Skeletal muscle cell (primary cell): ENCODE results near the gene SCAPER.

Experiments used
- DNase-seq: peaks from one replicate; pipeline ENCODE4 v3.0.0-alpha.2; 2010; ENCODE audit warnings: low read depth
- H3K4me3 ChIP-seq: 2 replicates; pipeline ENCODE4 v1.5.1; 2011; ENCODE audit warnings: low read depth, mild to moderate bottlenecking, control low read depth, low read length, moderate library complexity

Gene SCAPER

DNA sequence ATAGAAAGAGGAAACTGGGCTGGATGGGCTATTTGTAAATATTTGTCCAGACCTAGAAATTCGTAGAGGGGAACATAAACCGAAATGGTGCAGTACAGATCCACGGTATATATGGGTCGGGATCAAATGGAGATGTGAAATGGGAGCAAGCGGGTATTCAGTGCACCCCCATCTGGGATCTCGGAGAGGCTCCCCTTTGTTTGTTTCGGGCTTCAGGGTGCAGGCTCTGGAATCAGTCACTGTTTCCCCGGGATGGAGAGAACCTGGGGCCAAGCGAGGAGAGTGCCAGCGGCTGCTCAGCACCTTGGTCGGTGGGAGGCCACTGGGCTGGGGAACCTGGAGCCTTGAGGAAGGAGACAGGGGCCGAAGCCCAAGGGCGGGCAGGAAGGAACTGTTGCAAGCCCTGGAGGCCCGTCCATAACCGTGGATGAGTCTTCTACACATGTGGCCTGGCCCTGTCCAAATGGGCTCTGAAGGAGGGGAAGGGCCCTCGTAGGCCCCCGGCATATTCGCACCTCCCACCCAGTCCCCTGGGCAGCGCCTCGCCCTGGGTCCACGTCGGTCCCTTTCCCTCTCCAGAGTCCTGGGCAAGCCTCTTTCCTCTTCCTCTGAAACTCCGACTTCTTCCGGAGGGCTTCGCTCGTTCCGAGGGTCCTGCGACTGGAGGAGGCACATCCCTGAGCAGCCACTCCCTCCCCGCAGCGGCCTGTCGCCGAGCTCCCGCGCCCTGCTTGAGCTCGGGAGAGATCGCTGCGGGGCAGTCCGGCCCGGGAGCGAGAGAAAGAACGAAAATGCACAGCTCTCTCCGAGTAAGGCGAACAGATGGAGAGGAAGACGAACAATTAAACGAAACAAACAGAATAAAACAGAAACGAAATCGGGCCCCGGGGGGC, 565.6 kb downstream of the SCAPER start:
- DNase-seq, result no peak
- peak overlapping the region; percentile 18 for H3K4me3 ChIP-seq

DNA sequence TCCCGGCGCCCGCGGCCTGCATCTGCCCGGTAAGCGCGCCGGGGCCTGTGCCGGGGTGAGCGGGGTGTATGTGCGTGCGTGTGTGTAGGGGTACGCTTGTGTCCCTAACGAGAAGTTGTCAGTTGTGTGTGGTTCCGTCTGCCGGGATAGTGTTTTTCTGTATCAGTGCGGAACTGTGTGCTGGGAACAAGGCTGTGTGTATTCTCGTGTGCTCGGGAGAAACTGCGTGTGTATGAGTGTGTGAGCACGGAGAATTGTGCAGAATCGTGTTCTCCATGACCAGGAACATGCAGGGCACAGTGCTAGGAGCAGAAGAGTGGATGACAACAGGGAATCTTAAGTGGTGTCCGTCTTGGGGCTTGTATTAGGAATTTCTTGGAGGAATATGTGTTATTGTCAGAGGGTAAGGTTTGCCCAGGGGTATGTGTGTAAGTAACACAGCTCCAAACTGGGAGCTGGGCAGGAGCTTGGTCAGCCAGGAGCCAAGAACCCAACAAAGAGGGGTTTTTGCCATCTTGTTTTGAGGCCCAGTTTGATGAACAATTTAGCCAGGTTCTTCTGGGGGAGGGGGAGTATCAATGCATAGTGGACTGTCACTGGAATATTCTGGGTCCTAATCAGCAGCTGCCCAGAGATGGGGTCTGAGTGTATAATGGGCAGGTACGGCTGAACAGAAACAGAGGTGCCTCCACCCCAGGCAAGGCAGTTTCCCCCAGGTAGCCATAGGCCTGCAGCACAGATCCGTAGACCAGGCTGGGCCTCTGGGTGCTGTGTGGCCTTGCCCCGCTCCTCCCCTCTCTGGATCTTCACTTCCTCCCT, 566.4 kb downstream of the SCAPER start:
- no peak for DNase-seq
- no peak overlapping the region for H3K4me3 ChIP-seq

DNA sequence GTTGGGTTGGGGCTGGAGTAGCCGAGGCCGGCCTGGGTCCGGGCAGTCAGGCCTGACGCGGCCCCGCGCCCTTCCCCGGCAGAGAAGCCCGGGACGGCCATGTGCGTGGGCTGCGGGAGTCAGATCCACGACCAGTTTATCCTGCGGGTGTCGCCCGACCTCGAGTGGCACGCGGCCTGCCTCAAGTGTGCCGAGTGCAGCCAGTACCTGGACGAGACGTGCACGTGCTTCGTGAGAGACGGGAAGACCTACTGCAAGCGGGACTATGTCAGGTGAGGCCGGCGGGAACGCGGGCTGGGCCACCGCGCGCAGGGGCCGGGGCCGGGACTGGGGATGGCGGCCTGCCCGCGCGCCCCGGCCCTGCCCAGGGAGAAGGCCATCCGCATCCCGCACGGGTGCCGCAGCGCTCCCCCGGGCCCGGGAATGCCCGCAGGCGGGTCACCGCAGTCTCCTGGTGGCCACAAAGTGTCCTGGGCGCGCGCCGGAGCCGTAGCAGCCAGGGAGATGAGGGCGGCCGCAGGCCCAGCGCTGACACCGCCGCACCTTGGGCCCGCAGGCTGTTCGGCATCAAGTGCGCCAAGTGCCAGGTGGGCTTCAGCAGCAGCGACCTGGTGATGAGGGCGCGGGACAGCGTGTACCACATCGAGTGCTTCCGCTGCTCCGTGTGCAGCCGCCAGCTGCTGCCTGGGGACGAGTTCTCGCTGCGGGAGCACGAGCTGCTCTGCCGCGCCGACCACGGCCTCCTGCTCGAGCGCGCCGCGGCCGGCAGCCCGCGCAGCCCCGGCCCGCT, 567.2 kb downstream of the SCAPER start:
- no peak for DNase-seq
- H3K4me3 ChIP-seq, result peak overlapping the region; percentile 41

DNA sequence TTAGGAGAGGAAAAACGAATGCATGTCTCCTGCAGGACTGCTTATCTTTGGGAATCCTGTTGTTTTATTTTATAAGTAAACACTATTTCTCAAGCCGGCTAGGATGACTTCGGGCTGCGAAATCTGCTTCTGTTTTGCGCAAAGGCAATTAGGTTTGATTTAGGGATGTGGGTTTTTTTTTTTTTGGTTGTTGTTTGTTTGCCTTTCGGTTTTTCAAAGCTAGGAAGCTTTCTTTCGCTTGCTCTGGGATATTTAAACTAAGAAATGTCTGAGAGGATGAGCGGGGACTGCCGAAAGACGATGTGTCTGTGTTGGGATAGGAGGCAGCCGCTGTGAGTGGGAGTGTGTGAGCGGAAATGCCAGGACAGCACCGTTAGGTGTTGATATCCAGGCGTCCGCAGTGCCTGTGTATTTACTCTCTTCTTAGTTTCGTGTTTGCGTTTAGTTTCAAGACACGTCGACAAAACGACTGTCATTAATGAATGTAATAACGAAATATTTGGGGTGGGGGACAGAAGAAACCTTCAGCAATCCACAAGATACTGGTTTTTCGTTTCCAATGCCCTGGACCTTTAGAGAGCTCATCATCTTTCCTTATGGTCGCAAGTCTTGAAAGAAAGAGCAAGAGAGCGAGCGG, 568.0 kb downstream of the SCAPER start:
- no peak for DNase-seq
- peak overlapping the region; percentile 41 for H3K4me3 ChIP-seq

DNA sequence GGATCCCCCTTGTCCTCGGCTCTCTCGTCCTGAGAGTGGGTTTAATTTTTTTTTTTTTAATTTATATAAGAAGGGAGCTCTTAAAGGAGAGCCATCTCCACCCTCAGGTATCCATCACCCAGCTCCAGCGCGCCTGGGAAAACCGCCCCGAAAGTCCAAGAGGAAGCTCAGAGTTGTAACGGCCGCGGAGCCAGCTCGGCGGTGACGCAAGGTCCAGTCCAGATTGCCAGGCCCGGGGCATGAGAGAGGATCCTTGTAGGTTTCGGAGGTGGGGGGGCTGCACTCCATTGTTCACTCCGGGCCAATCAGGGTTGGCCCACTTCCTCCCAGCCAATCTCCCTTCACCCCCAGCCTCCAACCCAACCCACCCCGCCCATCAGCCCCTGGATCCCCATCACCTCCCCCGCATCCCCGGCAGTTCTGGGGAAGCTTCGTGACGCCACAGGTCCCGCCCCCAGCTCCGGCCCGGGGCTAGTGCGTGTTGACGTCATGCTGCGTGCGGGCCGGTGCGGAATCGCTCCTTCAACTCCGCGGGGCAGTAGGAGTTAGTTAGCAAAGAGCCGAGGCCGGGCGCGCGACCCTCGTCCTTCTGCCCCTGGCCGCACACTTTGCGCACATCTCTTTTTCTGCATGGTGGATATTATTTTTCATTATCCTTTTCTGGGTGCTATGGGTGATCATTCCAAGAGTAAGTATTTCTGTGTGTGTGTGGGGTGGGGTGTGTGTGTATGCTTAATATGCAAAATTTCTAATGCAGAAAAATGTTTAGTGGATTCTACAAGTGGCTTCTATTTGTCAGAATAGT, 568.7 kb downstream of the SCAPER start, which contains the start of gene ISL2:
TSS of gene ISL2 (plus strand) at position 520 of the 805 bp plus-strand sequence. CDS start at position 631, 111 bp downstream.
- DNase-seq, result peak; percentile 48
- H3K4me3 ChIP-seq, result peak within 1 kb of the TSS; percentile 41

DNA sequence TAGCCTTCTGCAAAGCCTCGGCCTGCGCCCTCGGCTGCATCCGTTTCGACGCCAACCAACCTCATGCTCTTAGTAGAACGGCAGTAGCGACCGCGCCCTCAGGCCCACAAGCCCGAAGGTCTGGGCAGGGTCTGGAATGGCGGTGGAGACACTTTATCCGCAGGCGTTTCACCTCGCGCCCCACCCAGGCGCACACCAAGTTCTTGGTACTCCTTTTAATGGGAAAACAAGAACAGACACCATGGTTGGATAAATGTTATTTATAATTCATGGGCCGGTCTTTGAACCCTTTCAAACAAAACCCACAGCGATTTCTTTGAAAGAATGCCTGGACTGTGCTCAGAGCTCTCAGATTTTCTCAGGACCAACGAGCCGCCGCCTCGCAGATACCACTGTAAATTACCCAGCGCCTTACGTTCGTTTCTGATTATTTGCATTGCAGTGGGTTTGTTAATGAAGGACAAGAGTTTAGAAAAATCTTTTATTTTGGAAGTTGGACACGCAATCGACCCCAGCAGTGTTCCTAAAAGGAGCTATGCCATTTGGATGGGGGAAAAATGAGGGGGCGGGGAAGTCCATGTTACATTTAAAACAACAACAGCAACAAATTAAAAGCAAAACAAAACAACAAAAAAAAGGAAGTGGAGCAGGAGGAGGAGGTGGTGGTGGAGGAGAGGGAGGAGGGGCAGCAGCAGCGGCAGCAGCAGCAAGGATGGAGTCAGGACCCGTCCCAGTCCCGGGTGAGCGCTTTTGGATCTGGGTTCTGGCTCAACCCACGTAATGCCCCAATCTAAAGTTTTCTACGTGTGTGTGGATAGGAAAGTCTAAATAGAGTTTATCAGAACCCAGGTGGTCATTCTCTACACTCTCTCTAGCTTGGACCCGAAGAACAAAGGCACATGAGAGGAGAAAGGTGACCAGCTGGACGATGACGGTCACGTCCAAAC, 569.6 kb downstream of the SCAPER start:
- DNase-seq, result no peak

DNA sequence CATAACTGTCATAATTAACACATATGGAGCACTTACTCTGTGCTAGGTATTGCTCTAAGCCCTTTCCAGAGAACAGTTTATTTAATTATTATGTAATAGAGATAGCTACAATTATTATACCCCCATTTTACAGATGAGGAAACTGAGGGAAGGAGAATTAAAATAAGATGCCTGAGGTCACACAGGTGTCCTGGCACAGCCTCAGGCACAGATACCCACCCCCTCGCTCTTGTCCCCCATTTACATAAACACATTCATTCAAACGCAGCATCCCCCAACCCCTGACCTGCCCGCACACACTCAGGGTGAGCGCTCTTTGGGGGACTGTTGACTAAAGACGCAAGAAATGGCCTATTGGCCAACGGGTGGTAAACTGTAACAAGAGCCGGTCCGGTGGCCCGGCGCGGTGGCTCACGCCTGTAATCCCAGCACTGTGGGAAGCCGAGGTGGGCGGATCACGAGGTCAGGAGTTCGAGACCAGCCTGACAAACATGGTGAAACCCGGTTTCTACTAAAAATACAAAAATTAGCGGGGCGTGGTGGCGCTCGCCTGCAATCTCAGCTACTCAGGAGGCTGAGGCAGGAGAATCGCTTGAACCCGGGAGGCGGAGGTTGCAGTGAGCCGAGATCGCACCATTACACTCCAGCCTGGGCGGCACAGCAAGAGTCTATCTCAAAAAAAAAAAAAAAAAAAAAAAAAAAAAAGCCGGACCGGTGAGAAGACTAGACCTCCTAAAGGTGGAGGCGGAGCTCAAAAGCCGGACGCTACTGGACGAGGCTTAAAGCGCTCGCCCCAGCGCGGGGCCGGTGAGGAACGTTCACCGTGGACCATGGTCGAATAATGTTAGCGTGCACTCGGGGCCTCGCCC, 570.5 kb downstream of the SCAPER start:
- no peak for DNase-seq
- no peak overlapping the region for H3K4me3 ChIP-seq

More for the DNA sequence above, 569.6 kb downstream of the SCAPER start:
- peak overlapping the region; percentile 41 for H3K4me3 ChIP-seq

DNA sequence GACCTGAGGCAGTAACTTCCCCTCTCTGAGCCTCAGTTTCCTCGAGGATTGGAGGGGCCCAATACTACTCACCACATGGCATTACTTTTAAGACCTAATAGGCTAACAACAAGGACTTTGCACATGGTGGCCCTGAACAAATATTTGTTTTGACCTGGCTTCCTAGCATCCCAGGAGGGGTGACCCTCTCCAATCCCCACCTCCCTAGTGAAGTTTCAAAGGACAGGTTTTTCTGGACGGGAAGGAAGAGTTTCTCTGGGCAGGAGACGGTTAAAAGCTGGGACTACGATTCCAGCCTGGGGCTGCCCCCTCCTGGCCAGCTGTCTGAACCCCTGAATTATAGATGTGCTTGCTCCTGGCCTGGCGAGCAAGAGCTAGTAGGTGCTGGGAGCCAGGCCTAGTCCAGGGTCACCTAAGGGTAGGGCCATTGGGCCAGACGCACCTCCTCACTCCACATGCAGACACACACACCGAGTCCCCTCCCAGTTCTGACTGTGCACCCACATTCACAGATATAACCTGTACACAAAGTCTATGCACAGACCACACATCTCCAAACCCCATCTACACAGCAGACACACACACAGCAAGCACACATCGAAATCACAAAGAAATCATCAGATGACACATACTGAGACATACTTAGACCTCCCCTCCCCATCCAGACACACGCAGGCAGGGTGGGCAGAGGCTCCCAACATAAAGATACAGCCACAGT, 571.3 kb downstream of the SCAPER start:
- DNase-seq, result no peak
- no peak overlapping the region for H3K4me3 ChIP-seq

DNA sequence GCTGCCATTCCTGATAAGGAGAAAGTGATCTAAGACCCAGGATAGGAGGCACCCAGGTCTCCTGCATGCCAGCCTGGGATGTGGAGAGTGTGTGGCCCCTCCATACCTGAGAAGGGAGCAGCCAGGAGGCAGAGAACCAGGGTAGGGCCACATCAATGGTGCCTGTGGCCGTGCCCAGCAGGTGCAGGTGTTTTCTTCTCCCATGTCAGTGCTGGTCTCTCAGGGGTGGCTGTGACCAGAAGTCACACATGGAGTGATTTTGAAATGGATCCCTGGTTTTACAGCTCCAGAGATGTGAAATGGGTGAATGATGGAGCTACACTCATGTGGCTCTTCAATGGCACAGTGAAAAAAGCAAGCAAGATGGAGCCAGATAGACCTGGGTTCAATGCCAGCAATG, 571.8 kb downstream of the SCAPER start:
- H3K4me3 ChIP-seq, result no peak overlapping the region
- DNase-seq, result no peak

DNA sequence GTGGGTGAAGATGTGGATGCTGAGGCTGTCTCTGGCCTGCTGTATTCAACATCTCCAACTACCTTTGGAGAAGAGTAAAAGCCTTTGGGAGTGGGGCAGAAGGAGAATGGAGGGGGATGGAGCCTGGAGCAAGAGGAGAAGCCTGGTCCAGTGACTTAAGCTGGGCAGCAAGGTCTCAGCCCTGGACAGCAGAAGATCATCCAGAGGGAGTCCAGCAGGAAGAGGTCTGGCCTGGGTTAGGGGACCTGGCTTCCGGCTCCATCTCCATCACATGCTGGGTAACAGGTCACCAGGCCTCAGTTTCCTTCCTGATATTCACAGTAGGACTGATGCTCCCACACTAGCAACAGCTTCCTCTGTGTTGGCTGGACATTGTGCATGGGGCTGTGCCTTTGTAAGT, 572.3 kb downstream of the SCAPER start:
- DNase-seq, result no peak
- H3K4me3 ChIP-seq, result no peak overlapping the region

DNA sequence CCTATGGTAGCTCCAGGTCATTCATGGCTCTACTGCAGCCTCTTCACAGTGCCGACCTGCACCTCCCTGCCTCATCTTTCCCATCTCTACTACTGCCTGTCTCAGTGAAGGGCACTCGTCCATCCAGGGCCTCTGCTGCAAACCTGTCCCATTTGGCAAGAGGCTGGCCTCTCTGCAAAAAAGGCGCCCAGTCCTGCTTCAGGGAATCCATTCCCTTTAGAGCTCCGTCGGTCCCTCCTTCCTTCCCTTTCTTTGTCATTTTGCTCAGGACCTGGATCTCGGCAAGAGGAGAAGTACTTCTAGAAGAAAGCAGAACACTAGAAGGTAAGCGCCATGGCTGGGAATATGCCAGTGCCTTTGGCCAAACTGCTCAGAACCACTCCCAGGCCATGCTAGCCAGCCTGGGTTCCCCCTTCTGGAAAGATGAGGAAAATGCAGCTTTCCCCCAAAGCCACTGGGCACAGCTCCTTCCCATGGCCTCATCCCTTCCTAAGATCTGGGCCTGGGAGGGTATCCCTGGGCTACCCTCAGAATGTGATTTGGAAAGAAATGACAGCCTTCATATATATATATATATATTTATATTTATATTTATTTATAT, 575.0 kb downstream of the SCAPER start:
- no peak for DNase-seq
- H3K4me3 ChIP-seq, result no peak overlapping the region

DNA sequence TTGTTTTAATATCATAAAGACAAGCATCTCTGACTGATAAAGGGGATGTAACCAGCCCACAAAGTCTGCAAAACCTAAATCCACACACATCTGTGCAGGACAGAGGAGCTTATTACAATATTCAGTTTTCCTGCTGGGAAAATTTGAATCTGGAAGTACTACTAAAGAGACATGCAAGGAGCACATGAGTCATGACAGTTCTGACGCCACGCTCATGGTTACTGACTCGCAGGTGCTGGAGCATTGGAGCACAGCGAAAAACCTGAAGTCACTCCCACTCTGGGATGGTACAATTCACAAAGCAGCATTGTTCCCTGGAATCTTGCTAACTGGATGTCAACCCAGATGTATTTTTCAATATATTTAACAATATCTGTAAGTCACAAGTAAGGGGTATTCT, 576.2 kb downstream of the SCAPER start:
- DNase-seq, result no peak

DNA sequence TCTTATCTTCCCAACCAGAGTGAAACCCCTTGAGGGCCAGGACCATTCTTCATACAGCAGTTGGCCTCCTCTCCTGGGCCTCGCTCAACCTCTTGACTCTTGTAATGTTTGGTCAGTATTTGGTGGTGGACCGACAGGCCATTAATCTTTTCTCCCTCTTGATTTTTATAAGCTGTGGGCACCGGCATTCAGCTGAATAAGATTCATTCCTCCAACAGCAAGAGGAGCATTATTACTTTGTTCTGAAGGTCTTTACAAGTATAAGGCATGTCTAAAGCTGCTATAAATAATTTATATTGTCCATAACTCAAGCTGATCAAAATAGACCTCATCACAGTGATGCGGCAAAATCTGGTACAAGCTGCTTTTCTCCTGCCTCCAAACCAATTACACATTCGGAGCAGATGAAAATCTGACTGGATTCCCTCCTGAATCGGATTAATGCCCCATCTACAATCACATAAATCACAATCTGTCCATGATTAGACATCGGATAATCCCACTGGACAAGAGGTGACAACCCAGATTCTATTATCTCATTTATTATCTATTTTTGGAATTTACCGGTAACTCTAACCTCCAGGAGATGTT, 576.9 kb downstream of the SCAPER start:
- no peak overlapping the region for H3K4me3 ChIP-seq
- no peak for DNase-seq

More for the DNA sequence above, 576.2 kb downstream of the SCAPER start:
- H3K4me3 ChIP-seq, result no peak overlapping the region

DNA sequence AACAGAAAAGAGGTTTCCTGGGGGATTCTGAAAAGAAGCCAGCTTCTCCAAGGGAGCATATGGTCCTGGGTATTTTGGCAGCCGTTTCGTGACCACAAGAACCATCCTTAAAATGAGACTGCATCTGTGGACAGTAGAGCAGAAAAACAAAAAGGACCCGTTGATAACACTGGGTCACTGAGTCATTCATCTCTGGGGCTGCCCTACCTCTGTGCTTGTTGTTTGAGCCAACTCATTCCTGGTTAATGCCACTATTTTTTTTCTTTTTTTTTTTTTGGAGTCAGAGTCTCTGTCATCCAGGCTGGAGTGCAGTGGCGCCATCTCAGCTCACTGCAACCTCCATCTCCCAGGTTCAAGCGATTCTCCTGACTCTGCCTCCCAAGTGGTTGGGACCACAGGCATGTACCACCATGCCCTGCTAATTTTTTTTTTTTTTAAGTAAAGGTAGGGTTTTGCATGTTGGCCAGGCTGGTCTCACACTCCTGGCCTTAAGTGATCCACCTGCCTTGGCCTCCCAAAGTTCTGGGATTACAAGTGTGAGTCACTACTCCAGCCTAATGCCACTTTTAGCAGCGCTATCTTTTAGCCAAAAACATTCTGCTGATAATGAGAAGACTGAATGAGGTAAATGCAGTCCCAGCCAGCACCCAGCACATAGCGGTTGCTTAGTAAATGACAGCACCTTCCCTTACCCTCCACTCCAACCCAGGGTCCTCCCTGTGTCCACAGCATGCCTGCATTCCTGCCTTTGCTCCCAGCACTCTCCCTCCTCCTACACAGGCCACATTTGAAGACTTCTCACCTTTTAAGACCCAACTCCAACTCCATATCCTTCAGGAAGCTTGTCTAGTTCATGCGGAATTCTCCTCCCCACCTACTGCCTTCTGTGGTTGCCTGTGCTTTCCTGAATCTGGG, 577.7 kb downstream of the SCAPER start:
- no peak for DNase-seq
- no peak overlapping the region for H3K4me3 ChIP-seq
